IPS DF 6.9 (cell line): Measurements from ENCODE around the gene CXXC5.
"Not testable (repeated sequence)": the region's sequence is repeated elsewhere in the genome, so short reads cannot be mapped to it uniquely, and the experiment has no call there.

Source experiments
- DNase-seq: peaks from one replicate; pipeline ENCODE4 v3.0.0-alpha.2; 2013; ENCODE audit warnings: low read depth, low spot score
- H3K27ac ChIP-seq: one replicate; pipeline ENCODE4 v1.5.1; 2013; ENCODE audit warnings: low read length, control low read depth
- H3K27me3 ChIP-seq: 2 replicates; pipeline ENCODE4 v1.6.1; 2013; ENCODE audit warnings: mild to moderate bottlenecking, low read length; ENCODE audit not compliant: control insufficient read depth, insufficient read depth
- H3K36me3 ChIP-seq: 2 replicates; pipeline ENCODE4 v1.6.1; 2013; ENCODE audit warnings: low read length; ENCODE audit not compliant: control insufficient read depth, insufficient read depth
- H3K4me1 ChIP-seq: 2 replicates; pipeline ENCODE4 v1.6.1; 2013; ENCODE audit warnings: low read length; ENCODE audit not compliant: control insufficient read depth, insufficient read depth
- H3K4me3 ChIP-seq: 2 replicates; pipeline ENCODE4 v1.5.1; 2013; ENCODE audit warnings: mild to moderate bottlenecking, low read length
- H3K9me3 ChIP-seq: 2 replicates; pipeline ENCODE4 v1.6.1; 2013; ENCODE audit warnings: low read length, inconsistent platforms; ENCODE audit not compliant: control insufficient read depth, insufficient read depth
- WGBS: extraction: QIAGEN DNeasy Blood & Tissue Kit; methylation state at CpG from one replicate; pipeline ENCODE4 v1.1.7; 2013; ENCODE audit warnings: mixed read lengths, missing lambda C conversion rate; ENCODE audit not compliant: insufficient read length, insufficient coverage; 5-methylcytosine and 5-hydroxymethylcytosine counted together

Gene CXXC5

GRCh38 chr5:139723986-139724587, 75.9 kb downstream of the CXXC5 start:
- Histone ChIP-seq H3K9me3 (no peaks in the 10 kb centered on the region), H3K4me1 (no peaks in the 10 kb centered on the region), H3K27ac (no peak overlapping the region), H3K4me3 (no peak overlapping the region), H3K36me3 (no peaks in the 10 kb centered on the region), H3K27me3 (no peaks in the 10 kb centered on the region)
- DNase-seq, result no peak
- no CpG with 5 or more reads among the region's 4 CpGs for WGBS

DNA sequence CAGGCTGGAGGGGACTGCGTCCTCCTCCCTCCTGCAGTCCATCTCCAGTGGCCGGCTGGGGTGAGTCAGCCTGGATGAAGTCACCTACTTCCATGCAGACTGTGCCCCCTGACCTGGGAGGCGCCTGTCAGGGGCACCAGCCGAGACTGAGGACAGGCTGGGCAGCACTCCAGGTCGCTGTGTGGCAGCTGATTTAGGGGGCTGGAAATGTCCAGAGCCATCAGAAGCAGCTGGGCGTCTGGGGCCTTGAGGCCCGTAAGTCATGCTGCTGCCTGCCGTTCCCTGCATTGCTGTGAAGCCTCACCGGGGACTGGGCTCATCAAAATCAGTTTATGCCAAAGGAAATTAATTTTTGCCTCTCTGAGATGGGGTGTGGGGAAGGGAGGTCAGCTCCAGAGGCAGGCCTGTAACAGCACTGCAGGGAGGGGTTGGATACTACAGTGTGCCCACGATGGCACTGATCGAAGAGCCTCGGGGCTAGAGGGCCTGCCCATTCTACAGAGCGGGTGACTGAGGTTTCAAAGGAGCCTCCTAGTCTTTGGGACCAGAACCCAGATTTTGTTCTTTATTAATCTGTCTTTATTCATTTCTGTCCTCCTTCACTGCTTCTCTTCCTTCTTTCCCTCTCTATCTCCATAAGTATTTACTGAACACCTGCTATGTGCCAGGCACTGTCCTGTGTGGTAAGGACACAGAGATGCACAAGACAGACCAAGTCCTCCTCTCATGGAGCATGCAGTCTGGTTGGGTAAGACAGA, 77.1 kb downstream of the CXXC5 start:
- H3K9me3 ChIP-seq, result no peaks in the 10 kb centered on the region
- no CpG with 5 or more reads among the region's 13 CpGs for WGBS
- H3K36me3 ChIP-seq, result no peaks in the 10 kb centered on the region
- no peak overlapping the region for H3K27ac ChIP-seq
- no peaks in the 10 kb centered on the region for H3K27me3 ChIP-seq
- H3K4me1 ChIP-seq, result no peaks in the 10 kb centered on the region
- H3K4me3 ChIP-seq, result no peak overlapping the region
- no peak for DNase-seq

GRCh38 chr5:139726248-139726647, 78.1 kb downstream of the CXXC5 start:
- Histone ChIP-seq H3K36me3 (no peaks in the 10 kb centered on the region), H3K4me1 (no peaks in the 10 kb centered on the region), H3K27ac (no peak overlapping the region), H3K27me3 (no peaks in the 10 kb centered on the region), H3K4me3 (no peak overlapping the region), H3K9me3 (no peaks in the 10 kb centered on the region)
- no peak for DNase-seq
- WGBS, result no CpG with 5 or more reads among the region's 3 CpGs

GRCh38 chr5:139727615-139728014, 79.5 kb downstream of the CXXC5 start:
- not testable (repeated sequence) for H3K4me1 ChIP-seq, H3K27me3 ChIP-seq, H3K27ac ChIP-seq, H3K9me3 ChIP-seq, H3K4me3 ChIP-seq, DNase-seq, H3K36me3 ChIP-seq
- no CpG with 5 or more reads among the region's 9 CpGs for WGBS

GRCh38 chr5:139731281-139731680, 83.1 kb downstream of the CXXC5 start:
- no peak for DNase-seq
- Histone ChIP-seq H3K27ac (no peak overlapping the region), H3K27me3 (no peaks in the 10 kb centered on the region), H3K36me3 (no peaks in the 10 kb centered on the region), H3K9me3 (no peaks in the 10 kb centered on the region), H3K4me3 (no peak overlapping the region), H3K4me1 (no peaks in the 10 kb centered on the region)
- WGBS, result no CpG with 5 or more reads among the region's 3 CpGs

GRCh38 chr5:139732019-139732418, 83.9 kb downstream of the CXXC5 start:
- no peaks in the 10 kb centered on the region for H3K9me3 ChIP-seq

GRCh38 chr5:139733010-139733688, 85.0 kb downstream of the CXXC5 start:
- no peaks in the 10 kb centered on the region for H3K27me3 ChIP-seq
- H3K4me1 ChIP-seq, result 0 out of 2 replicates have a peak, but pooled peaks cover under 1% of the 10 kb centered on the region
- WGBS, result no CpG with 5 or more reads among the region's 12 CpGs
- no peak overlapping the region for H3K27ac ChIP-seq
- no peaks in the 10 kb centered on the region for H3K36me3 ChIP-seq
- H3K9me3 ChIP-seq, result no peaks in the 10 kb centered on the region
- no peak overlapping the region for H3K4me3 ChIP-seq
- DNase-seq, result no peak

More at GRCh38 chr5:139732019-139732418, 83.9 kb downstream of the CXXC5 start:
- Histone ChIP-seq H3K4me3 (no peak overlapping the region), H3K4me1 (no peaks in the 10 kb centered on the region), H3K36me3 (no peaks in the 10 kb centered on the region), H3K27ac (no peak overlapping the region), H3K27me3 (no peaks in the 10 kb centered on the region)
- DNase-seq, result no peak
- no CpG with 5 or more reads among the region's 2 CpGs for WGBS
